Measurements from ENCODE around the gene DOCK1.

Gene DOCK1

DNA sequence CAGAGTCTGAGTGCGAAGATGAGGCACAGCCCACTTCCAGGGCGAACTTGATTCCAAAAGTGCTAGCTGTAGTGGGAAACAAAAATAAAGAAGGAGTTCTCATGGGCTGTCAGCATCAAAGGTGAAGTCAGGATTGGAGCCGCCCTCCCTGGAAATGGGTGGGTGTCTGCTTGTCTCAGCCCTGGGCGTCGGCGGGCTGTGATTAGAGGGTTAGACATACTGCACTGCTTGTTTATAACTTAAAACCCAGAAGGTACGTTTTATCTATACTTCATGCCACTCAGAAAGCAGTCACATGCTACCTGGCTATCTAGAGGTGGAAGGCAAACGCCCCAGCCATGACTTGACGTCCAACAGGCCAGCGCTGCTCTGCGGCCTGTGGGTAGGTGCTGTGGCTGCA lies 535.1 kb downstream of the DOCK1 start:
- no peak overlapping the region for H3K27ac ChIP-seq

DNA sequence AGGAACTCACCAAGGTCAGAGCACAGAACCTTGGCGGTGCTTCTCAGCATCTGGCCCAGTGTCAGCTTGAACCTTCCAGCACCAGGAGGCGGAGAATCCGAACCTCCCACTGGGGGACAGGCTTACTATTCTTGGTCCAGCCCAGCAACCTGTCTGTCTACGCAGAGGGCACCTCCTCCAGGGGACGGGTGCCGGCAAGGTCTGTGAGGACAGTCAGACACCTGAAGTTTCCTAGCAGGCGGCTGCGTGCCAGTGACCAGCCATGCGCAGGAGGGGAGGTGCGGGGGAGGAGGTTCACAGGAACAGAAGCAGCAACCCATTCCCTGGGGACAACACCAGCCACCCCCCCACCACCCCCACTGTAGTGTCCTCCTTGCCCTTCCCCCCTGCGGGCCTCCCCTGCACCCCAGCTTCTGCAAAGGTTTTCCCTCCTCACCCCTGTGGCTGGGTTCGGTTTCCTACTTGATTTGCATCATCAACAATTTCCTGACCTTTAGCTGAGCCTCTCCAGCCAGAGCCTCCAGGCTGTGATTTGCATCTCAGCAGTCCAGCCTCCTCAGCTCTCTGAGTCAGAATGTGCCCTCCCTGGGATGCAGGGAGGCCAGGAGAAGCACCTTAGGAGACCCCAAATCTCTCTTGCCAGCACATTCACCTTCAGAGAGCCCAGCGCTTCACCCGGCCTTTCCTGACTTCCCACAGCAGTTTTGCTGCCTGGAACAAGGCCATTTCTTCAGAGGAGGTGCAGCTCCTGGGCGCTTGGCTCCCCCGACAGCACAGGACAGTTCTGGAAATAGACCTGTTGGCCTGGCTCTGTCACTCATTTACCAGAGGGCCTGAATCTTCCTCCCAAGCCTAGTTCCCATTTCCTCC lies 536.4 kb downstream of the DOCK1 start:
- Histone ChIP-seq H3K27ac (no peak overlapping the region), H3K4me2 (ENCODE audit: low read length) (no peak overlapping the region), H3K36me3 (ENCODE audit: control insufficient read depth, insufficient read depth, low read length) (no peaks in the 10 kb centered on the region), H3K9me3 (ENCODE audit: control insufficient read depth, low read length) (no peaks in the 10 kb centered on the region), H3K79me2 (no peaks in the 10 kb centered on the region), H3K9ac (no peak overlapping the region), H3K4me3 (ENCODE audit: low read depth, low read length) (no peak overlapping the region), H2AFZ (no peak overlapping the region), H3K27me3 (ENCODE audit: control insufficient read depth, insufficient read depth, low read length) (no peaks in the 10 kb centered on the region), H3K4me1 (no peaks in the 10 kb centered on the region)
- TF ChIP-seq, protein P1, sequence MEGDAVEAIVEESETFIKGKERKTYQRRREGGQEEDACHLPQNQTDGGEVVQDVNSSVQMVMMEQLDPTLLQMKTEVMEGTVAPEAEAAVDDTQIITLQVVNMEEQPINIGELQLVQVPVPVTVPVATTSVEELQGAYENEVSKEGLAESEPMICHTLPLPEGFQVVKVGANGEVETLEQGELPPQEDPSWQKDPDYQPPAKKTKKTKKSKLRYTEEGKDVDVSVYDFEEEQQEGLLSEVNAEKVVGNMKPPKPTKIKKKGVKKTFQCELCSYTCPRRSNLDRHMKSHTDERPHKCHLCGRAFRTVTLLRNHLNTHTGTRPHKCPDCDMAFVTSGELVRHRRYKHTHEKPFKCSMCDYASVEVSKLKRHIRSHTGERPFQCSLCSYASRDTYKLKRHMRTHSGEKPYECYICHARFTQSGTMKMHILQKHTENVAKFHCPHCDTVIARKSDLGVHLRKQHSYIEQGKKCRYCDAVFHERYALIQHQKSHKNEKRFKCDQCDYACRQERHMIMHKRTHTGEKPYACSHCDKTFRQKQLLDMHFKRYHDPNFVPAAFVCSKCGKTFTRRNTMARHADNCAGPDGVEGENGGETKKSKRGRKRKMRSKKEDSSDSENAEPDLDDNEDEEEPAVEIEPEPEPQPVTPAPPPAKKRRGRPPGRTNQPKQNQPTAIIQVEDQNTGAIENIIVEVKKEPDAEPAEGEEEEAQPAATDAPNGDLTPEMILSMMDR (IDR thresholded peaks at IDR 0.05), result no peak

More for the DNA sequence above, 535.1 kb downstream of the DOCK1 start:
- Histone ChIP-seq H3K4me3 (ENCODE audit: low read depth, low read length) (no peak overlapping the region), H3K9ac (no peak overlapping the region), H3K79me2 (no peaks in the 10 kb centered on the region), H3K27me3 (ENCODE audit: control insufficient read depth, insufficient read depth, low read length) (no peaks in the 10 kb centered on the region), H3K4me1 (no peaks in the 10 kb centered on the region), H2AFZ (no peak overlapping the region), H3K4me2 (ENCODE audit: low read length) (no peak overlapping the region), H3K36me3 (ENCODE audit: control insufficient read depth, insufficient read depth, low read length) (no peaks in the 10 kb centered on the region), H3K9me3 (ENCODE audit: control insufficient read depth, low read length) (no peaks in the 10 kb centered on the region)
- TF ChIP-seq, protein P1 (IDR thresholded peaks at IDR 0.05), result no peak

DNA sequence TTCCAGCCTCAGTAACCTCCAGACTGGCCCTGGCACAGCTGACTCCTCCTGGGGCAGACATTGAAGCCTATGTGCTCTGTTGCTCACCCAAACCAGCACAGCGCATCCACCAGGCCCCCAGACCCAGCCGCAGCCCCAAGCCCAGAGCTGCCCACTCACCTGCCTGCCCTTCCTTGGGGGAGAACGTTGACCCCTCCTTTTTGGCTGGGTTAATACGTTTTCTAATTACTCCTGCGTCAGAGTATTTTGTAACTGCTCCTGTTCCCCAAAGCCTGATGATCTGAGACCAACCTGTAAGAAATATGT lies 536.9 kb downstream of the DOCK1 start:
- Histone ChIP-seq H3K4me1 (no peaks in the 10 kb centered on the region), H3K27ac (no peak overlapping the region), H3K4me2 (ENCODE audit: low read length) (no peak overlapping the region), H2AFZ (no peak overlapping the region), H3K9me3 (ENCODE audit: control insufficient read depth, low read length) (no peaks in the 10 kb centered on the region), H3K9ac (no peak overlapping the region), H3K27me3 (ENCODE audit: control insufficient read depth, insufficient read depth, low read length) (no peaks in the 10 kb centered on the region), H3K79me2 (no peaks in the 10 kb centered on the region), H3K4me3 (ENCODE audit: low read depth, low read length) (no peak overlapping the region), H3K36me3 (ENCODE audit: control insufficient read depth, insufficient read depth, low read length) (no peaks in the 10 kb centered on the region)
- TF ChIP-seq, protein P1 (IDR thresholded peaks at IDR 0.05), result no peak

DNA sequence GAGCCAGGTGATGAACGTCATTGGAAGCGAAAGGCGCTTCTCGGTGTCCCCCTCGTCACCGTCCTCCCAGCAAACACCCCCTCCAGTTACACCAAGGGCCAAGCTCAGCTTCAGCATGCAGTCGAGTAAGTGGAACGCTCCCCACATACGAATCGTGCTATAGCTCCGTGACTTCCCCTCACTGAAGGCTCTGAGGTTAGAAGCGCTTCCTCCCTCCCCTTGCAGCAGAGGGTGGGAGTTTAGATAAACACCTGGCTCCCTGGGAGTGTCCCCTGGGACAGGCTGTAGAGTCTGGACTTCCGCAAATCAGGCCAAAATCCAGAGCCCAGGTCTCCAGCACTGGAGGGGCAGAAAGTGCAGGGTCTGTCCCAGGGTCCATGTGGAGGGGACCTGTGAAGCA lies 538.9 kb downstream of the DOCK1 start:
- H3K27me3 ChIP-seq (ENCODE audit: control insufficient read depth, insufficient read depth, low read length), result no peaks in the 10 kb centered on the region
- no peak overlapping the region for H3K9ac ChIP-seq
- H3K36me3 ChIP-seq (ENCODE audit: control insufficient read depth, insufficient read depth, low read length), result no peaks in the 10 kb centered on the region
- no peaks in the 10 kb centered on the region for H3K9me3 ChIP-seq (ENCODE audit: control insufficient read depth, low read length)
- no peak overlapping the region for H3K27ac ChIP-seq
- no peak overlapping the region for H3K4me3 ChIP-seq (ENCODE audit: low read depth, low read length)
- no peak overlapping the region for H3K4me2 ChIP-seq (ENCODE audit: low read length)
- H3K79me2 ChIP-seq, result no peaks in the 10 kb centered on the region
- H3K4me1 ChIP-seq, result no peaks in the 10 kb centered on the region
- TF ChIP-seq, protein P1 (IDR thresholded peaks at IDR 0.05), result no peak
- H2AFZ ChIP-seq, result no peak overlapping the region

DNA sequence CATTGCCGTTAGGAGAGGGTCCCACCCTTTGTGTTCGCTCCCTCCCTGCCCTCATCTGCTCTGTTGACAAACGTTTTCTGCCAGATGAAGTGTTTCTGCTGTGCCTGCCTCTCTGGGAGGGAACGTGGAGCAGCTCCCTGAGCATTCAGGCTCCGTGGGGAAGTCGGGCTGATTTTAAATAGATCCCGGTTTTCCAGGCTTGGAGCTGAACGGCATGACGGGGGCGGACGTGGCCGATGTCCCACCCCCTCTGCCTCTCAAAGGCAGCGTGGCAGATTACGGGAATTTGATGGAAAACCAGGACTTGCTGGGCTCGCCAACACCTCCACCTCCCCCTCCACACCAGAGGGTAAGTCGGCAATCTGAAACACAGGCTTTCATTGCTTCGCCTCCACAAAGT lies 542.0 kb downstream of the DOCK1 start:
- H3K4me1 ChIP-seq, result no peaks in the 10 kb centered on the region

More for the DNA sequence above, 542.0 kb downstream of the DOCK1 start:
- no peaks in the 10 kb centered on the region for H3K27me3 ChIP-seq (ENCODE audit: control insufficient read depth, insufficient read depth, low read length)
- H3K9ac ChIP-seq, result no peak overlapping the region
- H2AFZ ChIP-seq, result no peak overlapping the region
- no peak overlapping the region for H3K4me3 ChIP-seq (ENCODE audit: low read depth, low read length)
- H3K79me2 ChIP-seq, result no peaks in the 10 kb centered on the region
- no peak overlapping the region for H3K4me2 ChIP-seq (ENCODE audit: low read length)
- H3K36me3 ChIP-seq (ENCODE audit: control insufficient read depth, insufficient read depth, low read length), result no peaks in the 10 kb centered on the region
- TF ChIP-seq, protein P1 (IDR thresholded peaks at IDR 0.05), result no peak
- H3K27ac ChIP-seq, result no peak overlapping the region
- H3K9me3 ChIP-seq (ENCODE audit: control insufficient read depth, low read length), result no peaks in the 10 kb centered on the region

All from parathyroid adenoma (tissue), 2 donors.